GM23338 (cell line): Measurements from ENCODE around the gene UPF3B. TPM values are rescaled to one million over a fixed set of nuclear protein-coding genes. Genes with fewer than 3 reads are reported as not detected.

Experiments
- ATAC-seq: fragments of 200-7000 bp; cut with Tn5 transposase; 3 replicates; pipeline ENCODE4 v1.9.1; 2020
- DNase-seq: peaks from one replicate; pipeline ENCODE4 v3.0.0-alpha.2; 2015; ENCODE audit warnings: low spot score
- H2AFZ ChIP-seq: fragments of 200-600 bp; sonication (generic); 2 replicates; pipeline ENCODE4 v1.8.0; 2016; ENCODE audit warnings: antibody characterized with exemption, mild to moderate bottlenecking, moderate library complexity
- H3F3A ChIP-seq: fragments of 200-600 bp; sonication (generic); replicated peaks from 2 replicates; pipeline ENCODE4 v1.8.0; 2017; ENCODE audit warnings: antibody characterized with exemption, mixed run types, low read depth
- H3K27ac ChIP-seq: fragments of 200-600 bp; sonication (generic); 2 replicates; pipeline ENCODE4 v1.6.1; 2016; ENCODE audit warnings: low read depth
- H3K27me3 ChIP-seq: fragments of 200-600 bp; sonication (generic); 2 replicates; pipeline ENCODE4 v1.8.0; 2016; ENCODE audit warnings: mild to moderate bottlenecking, mixed run types, moderate library complexity; ENCODE audit not compliant: insufficient read depth
- H3K36me3 ChIP-seq: fragments of 200-600 bp; sonication (generic); 2 replicates; pipeline ENCODE4 v1.8.0; 2016; ENCODE audit warnings: mild to moderate bottlenecking; ENCODE audit not compliant: insufficient read depth
- H3K4me1 ChIP-seq: fragments of 200-600 bp; sonication (generic); 2 replicates; pipeline ENCODE4 v1.8.0; 2016; ENCODE audit warnings: mild to moderate bottlenecking, moderate library complexity; ENCODE audit not compliant: insufficient read depth
- H3K4me2 ChIP-seq: fragments of 200-600 bp; sonication (generic); 2 replicates; pipeline ENCODE4 v1.7.1; 2017; ENCODE audit warnings: mixed run types
- H3K4me3 ChIP-seq: fragments of 200-600 bp; sonication (generic); 2 replicates; pipeline ENCODE4 v1.6.1; 2016; ENCODE audit warnings: mixed run types
- H3K79me2 ChIP-seq: fragments of 200-600 bp; sonication (generic); replicated peaks from 2 replicates; pipeline ENCODE4 v1.8.0; 2017; ENCODE audit warnings: mild to moderate bottlenecking; ENCODE audit not compliant: insufficient read depth
- H3K9me2 ChIP-seq: fragments of 200-600 bp; sonication (generic); 2 replicates; pipeline ENCODE4 v1.8.0; 2017; ENCODE audit not compliant: insufficient read depth
- H4K20me1 ChIP-seq: fragments of 200-600 bp; sonication (generic); replicated peaks from 2 replicates; pipeline ENCODE4 v1.8.0; 2017; ENCODE audit warnings: mild to moderate bottlenecking; ENCODE audit not compliant: insufficient read depth
- H3K27ac Mint-ChIP-seq: 2 replicates; pipeline ENCODE4 v1.8.0; 2020; ENCODE audit warnings: inconsistent platforms, mild to moderate bottlenecking, moderate library complexity, mixed read lengths
- H3K27me3 Mint-ChIP-seq: 3 replicates; pipeline ENCODE4 v1.8.0; 2022; ENCODE audit warnings: low read depth, mild to moderate bottlenecking, moderate library complexity, mixed read lengths, inconsistent platforms; ENCODE audit not compliant: insufficient read depth, poor library complexity
- H3K36me3 Mint-ChIP-seq: 3 replicates; pipeline ENCODE4 v1.8.0; 2021; ENCODE audit warnings: low read depth, mild to moderate bottlenecking, inconsistent platforms, moderate library complexity, mixed read lengths
- H3K4me1 Mint-ChIP-seq: 3 replicates; pipeline ENCODE4 v1.8.0; 2020; ENCODE audit warnings: mild to moderate bottlenecking, inconsistent platforms, mixed read lengths
- H3K4me3 Mint-ChIP-seq: 3 replicates; pipeline ENCODE4 v1.8.0; 2021; ENCODE audit warnings: moderate library complexity, mild to moderate bottlenecking, inconsistent platforms, mixed read lengths
- H3K9me3 Mint-ChIP-seq: 3 replicates; pipeline ENCODE4 v1.8.0; 2020; ENCODE audit warnings: moderate library complexity, mild to moderate bottlenecking, inconsistent platforms, mixed read lengths
- CREB1 ChIP-seq: fragments of 250-450 bp; sonication (Bioruptor Pico); IDR thresholded peaks from 2 replicates; pipeline ENCODE4 v1.5.0; 2020; ENCODE audit warnings: low read depth, mild to moderate bottlenecking, moderate library complexity
- CTCF ChIP-seq, 2 experiments: fragments of 200-600 bp in 1 of 2; sonication (generic) in 1 of 2; conservative IDR thresholded peaks; 2 replicates each; pipeline versions ENCODE4 v1.5.1 to v1.6.1; 2016 to 2017; ENCODE audit warnings: antibody characterized with exemption in 2 of 2, low read depth in 2 of 2, mild to moderate bottlenecking in 2 of 2, moderate library complexity in 1 of 2
- ETS1 ChIP-seq: IDR thresholded peaks from 2 replicates; pipeline ENCODE4 v1.6.1; 2016; ENCODE audit warnings: antibody characterized with exemption
- EZH2 ChIP-seq: fragments of 200-600 bp; sonication (generic); IDR thresholded peaks from one replicate; pipeline ENCODE4 v1.8.0; 2017; ENCODE audit warnings: antibody characterized with exemption, mild to moderate bottlenecking, low read depth; ENCODE audit not compliant: unreplicated experiment
- EZH2phosphoT487 ChIP-seq: fragments of 200-600 bp; sonication (generic); IDR thresholded peaks from one replicate; pipeline ENCODE4 v1.8.1; 2018; ENCODE audit warnings: antibody characterized with exemption; ENCODE audit not compliant: unreplicated experiment
- JUNB ChIP-seq: IDR thresholded peaks from one replicate; pipeline ENCODE4 v1.6.1; 2016; ENCODE audit warnings: antibody characterized with exemption; ENCODE audit not compliant: unreplicated experiment
- NANOG ChIP-seq: IDR thresholded peaks from 2 replicates; pipeline ENCODE4 v1.6.1; 2016; ENCODE audit warnings: antibody characterized with exemption, borderline replicate concordance
- POLR2AphosphoS5 ChIP-seq: IDR thresholded peaks from 2 replicates; pipeline ENCODE4 v1.6.1; 2016; ENCODE audit warnings: antibody characterized with exemption, low read depth
- REST ChIP-seq: IDR thresholded peaks from one replicate; pipeline ENCODE4 v1.6.1; 2018; ENCODE audit warnings: antibody characterized with exemption; ENCODE audit not compliant: unreplicated experiment
- STAT1 ChIP-seq: IDR thresholded peaks from one replicate; pipeline ENCODE4 v1.6.1; 2016; ENCODE audit warnings: antibody characterized with exemption; ENCODE audit not compliant: unreplicated experiment
- ZNF114 ChIP-seq: fragments of 250-450 bp; sonication (Bioruptor Pico); IDR thresholded peaks from 2 replicates; pipeline ENCODE4 v1.5.0; 2020; ENCODE audit warnings: mild to moderate bottlenecking, moderate library complexity
- ZNF331 ChIP-seq: fragments of 250-450 bp; sonication (Bioruptor Pico); IDR thresholded peaks from 2 replicates; pipeline ENCODE4 v1.5.0; 2020; ENCODE audit warnings: low read depth, mild to moderate bottlenecking, moderate library complexity
- ZNF462 ChIP-seq: fragments of 250-450 bp; sonication (Bioruptor Pico); IDR thresholded peaks from 2 replicates; pipeline ENCODE4 v1.5.0; 2020; ENCODE audit warnings: mild to moderate bottlenecking, moderate library complexity
- polyA plus RNA-seq: library from polyadenylated mRNA; unstranded; fragments of >200 nt; fragmentation: Nextera tagmentation; extraction: Ambion mirVana; gene quantifications from 2 replicates; pipeline ENCODE4 v1.2.1, GENCODE V29; 2016
- total RNA-seq: library from RNA; depleted of rRNA; stranded (reverse); fragments of >200 nt; shearing (Covaris generic); gene quantifications from 2 replicates; pipeline ENCODE4 v1.2.3, GENCODE V29; 2014

Gene UPF3B
- total and polyA plus RNA-seq, 2 experiments from 2014 or later: 9.4 to 62.0 TPM

- H4K20me1 ChIP-seq: no peaks in the 10 kb centered on the region
- no peaks in the 10 kb centered on the region for H3K4me1 ChIP-seq
- Mint-ChIP-seq H3K9me3 (no peaks in the 10 kb centered on the region), H3K36me3 (no peaks in the 10 kb centered on the region), H3K27me3 (peaks cover 2% of the 10 kb centered on the region), H3K4me3 (no peak overlapping the region), H3K4me1 (peaks cover 4% of the 10 kb centered on the region; the same call in 2 of the 3 replicates), H3K27ac (no peak overlapping the region)
- H3K27me3 ChIP-seq: no peaks in the 10 kb centered on the region
- H3K9me2 ChIP-seq: no peaks in the 10 kb centered on the region
- H3F3A ChIP-seq: no peaks in the 10 kb centered on the region
- TF ChIP-seq NANOG: no peak
- no peak for TF ChIP-seq POLR2AphosphoS5
- TF ChIP-seq EZH2phosphoT487: no peak
- no peak for TF ChIP-seq EZH2
- no peak for TF ChIP-seq ZNF331
- no peak for TF ChIP-seq ZNF462
- TF ChIP-seq REST: no peak
- no peak for TF ChIP-seq ZNF114 (CRISPR knock-in tag)
- TF ChIP-seq CTCF (conservative IDR thresholded peaks at IDR 0.05; ENCODE audit: low read depth in 2 of 2): no peak
- TF ChIP-seq JUNB: no peak
- TF ChIP-seq ETS1: no peak
- no peak for TF ChIP-seq STAT1
- TF ChIP-seq CREB1: no peak
- ATAC-seq (peak; percentile 30; the same call in 1 of the 3 replicates), DNase-seq (no peak)
- no peak overlapping the region for H3K4me3 ChIP-seq
- no peaks in the 10 kb centered on the region for H3K79me2 ChIP-seq
- no peaks in the 10 kb centered on the region for H3K36me3 ChIP-seq
- H2AFZ ChIP-seq: no peak overlapping the region
- H3K27ac ChIP-seq: no peak overlapping the region
- H3K4me2 ChIP-seq: no peak overlapping the region
These were observed 46.4 kb upstream of the UPF3B start for GRCh38 chrX:119899125-119899524.
